Endothelial cell of umbilical vein (primary cell): ENCODE data around the gene CHRNB1.

Experiments
- CTCF ChIP-seq, 2 donors: IDR thresholded peaks; 1 replicate in 1 of 2; 2 replicates in 1 of 2; pipeline ENCODE4 v1.5.1; 2011; ENCODE audit warnings: low read length in 2 of 2, mild to moderate bottlenecking in 2 of 2, moderate library complexity in 2 of 2, control low read depth in 1 of 2, inconsistent platforms in 1 of 2, low read depth in 1 of 2; ENCODE audit not compliant: insufficient read depth in 1 of 2; ENCODE audit errors: extremely low read depth in 1 of 2
- EZH2 ChIP-seq: IDR thresholded peaks from 2 replicates; pipeline ENCODE4 v1.6.1; 2012; ENCODE audit warnings: borderline replicate concordance, low read depth, mild to moderate bottlenecking, moderate library complexity, low read length, inconsistent platforms; ENCODE audit not compliant: severe bottlenecking
- FOS ChIP-seq: IDR thresholded peaks from 2 replicates; pipeline ENCODE4 v1.6.1; 2011; ENCODE audit warnings: mild to moderate bottlenecking, low read length, moderate library complexity, borderline replicate concordance; ENCODE audit not compliant: insufficient read depth
- GATA2 ChIP-seq: IDR thresholded peaks from 2 replicates; pipeline ENCODE4 v1.7.0; 2011; ENCODE audit warnings: low read depth, mild to moderate bottlenecking, moderate library complexity, mixed read lengths, low read length; ENCODE audit not compliant: insufficient read length, insufficient read depth
- JUN ChIP-seq: IDR thresholded peaks from 2 replicates; pipeline ENCODE4 v1.6.1; 2011; ENCODE audit warnings: borderline replicate concordance, low read depth; ENCODE audit not compliant: insufficient read length, insufficient read depth
- MAX ChIP-seq: IDR thresholded peaks from 2 replicates; pipeline ENCODE4 v1.6.1; 2011; ENCODE audit not compliant: insufficient read depth, insufficient read length
- MYC ChIP-seq: IDR thresholded peaks from one replicate; pipeline ENCODE4 v1.6.1; 2011; ENCODE audit warnings: mild to moderate bottlenecking, low read depth, low read length
- POLR2A ChIP-seq: IDR thresholded peaks from 2 replicates; pipeline ENCODE4 v1.6.1; 2012; ENCODE audit warnings: low read depth, mild to moderate bottlenecking, control low read depth, low read length
- POLR2AphosphoS5 ChIP-seq: IDR thresholded peaks from 2 replicates; pipeline ENCODE4 v1.6.1; 2012; ENCODE audit warnings: low read depth, mild to moderate bottlenecking, control low read depth, low read length, moderate library complexity; ENCODE audit not compliant: insufficient read depth

- TF ChIP-seq CTCF (IDR thresholded peaks at IDR 0.05; ENCODE audit: extremely low read depth in 1 of 2, insufficient read depth in 1 of 2, low read depth in 1 of 2, low read length in 2 of 2), result no peak
- TF ChIP-seq POLR2AphosphoS5, result no peak
- TF ChIP-seq FOS, result no peak
- no peak for TF ChIP-seq POLR2A
- no peak for TF ChIP-seq GATA2
- TF ChIP-seq MAX, result no peak
- no peak for TF ChIP-seq EZH2
- TF ChIP-seq MYC, result no peak
- no peak for TF ChIP-seq JUN
Measured at GRCh38 chr17:7471729-7472128, 26.9 kb downstream of the CHRNB1 start.
